Panc1 (cell line): ENCODE data around the gene CTXND1. TPM values are rescaled to one million over a fixed set of nuclear protein-coding genes. Genes with fewer than 3 reads are reported as not detected.

ENCODE experiments used
- ATAC-seq: fragments of 200-7000 bp; cut with Tn5 transposase; 2 replicates; pipeline ENCODE4 v1.9.1; 2020; ENCODE audit warnings: mild to moderate bottlenecking, moderate library complexity
- BruUV-seq: library from RNA; stranded (reverse); fragments of 400-500 nt; replicated peaks from 2 replicates; lab custom pipeline; 2021; lab: Mats Ljungman, UMichigan
- CTCF ChIA-PET: fragments of 300-600 bp; sonication (Branson Sonifier 250); formaldehyde crosslinking; loops from one replicate; lab custom pipeline; 2022; ENCODE audit warnings: antibody characterized with exemption; lab: Charles Lee
- POLR2A ChIA-PET: fragments of 300-600 bp; sonication (Branson Sonifier 250); formaldehyde crosslinking; loops from one replicate; lab custom pipeline; 2022; ENCODE audit warnings: antibody characterized with exemption; lab: Charles Lee
- DNase-seq: peaks from one replicate; pipeline ENCODE4 v3.0.0-alpha.2; 2010; ENCODE audit warnings: low read depth, low spot score
- H3K27ac ChIP-seq: 2 replicates; pipeline ENCODE4 v1.5.1; 2011; ENCODE audit warnings: mild to moderate bottlenecking, low read length, inconsistent platforms
- H3K27me3 ChIP-seq: fragments of 200-500 bp; sonication (Bioruptor generic); 2 replicates; pipeline ENCODE4 v1.6.0; 2014; ENCODE audit warnings: low read length, inconsistent platforms; ENCODE audit not compliant: control insufficient read depth, insufficient read depth
- H3K36me3 ChIP-seq: fragments of 200-500 bp; sonication (Bioruptor generic); 2 replicates; pipeline ENCODE4 v1.5.1; 2014; ENCODE audit warnings: inconsistent platforms, mild to moderate bottlenecking, low read length, moderate library complexity; ENCODE audit not compliant: control insufficient read depth, insufficient read depth
- H3K4me1 ChIP-seq: 2 replicates; pipeline ENCODE4 v1.5.1; 2011; ENCODE audit warnings: inconsistent platforms, mild to moderate bottlenecking, low read length, moderate library complexity; ENCODE audit not compliant: control insufficient read depth, insufficient read depth
- H3K4me3 ChIP-seq, 2 experiments: 2 replicates each; pipeline ENCODE4 v1.5.1; 2011 to 2012; ENCODE audit warnings: low read depth in 2 of 2, low read length in 2 of 2, mild to moderate bottlenecking in 2 of 2, inconsistent platforms in 1 of 2, moderate library complexity in 1 of 2
- H3K9me3 ChIP-seq: fragments of 200-500 bp; sonication (Bioruptor generic); 2 replicates; pipeline ENCODE4 v1.5.1; 2014; ENCODE audit warnings: low read depth, mild to moderate bottlenecking, inconsistent platforms, low read length, moderate library complexity; ENCODE audit not compliant: control insufficient read depth, insufficient read depth
- POLR2AphosphoS5 ChIP-seq: IDR thresholded peaks from 2 replicates; pipeline ENCODE4 v1.6.1; 2012; ENCODE audit warnings: mild to moderate bottlenecking, low read depth, low read length, moderate library complexity
- SIN3A ChIP-seq: IDR thresholded peaks from 2 replicates; pipeline ENCODE4 v1.6.1; 2012; ENCODE audit warnings: low read depth, mild to moderate bottlenecking, low read length, moderate library complexity, borderline replicate concordance; ENCODE audit not compliant: insufficient read depth
- TCF7L2 ChIP-seq: IDR thresholded peaks from 2 replicates; pipeline ENCODE4 v1.6.1; 2011; ENCODE audit warnings: mild to moderate bottlenecking, low read depth, low read length, inconsistent platforms
- in situ Hi-C: cut with HindIII; loops from 2 replicates; pipeline ENCODE4 v1.10.0; 2016; ENCODE audit warnings: low sequenced_read_pairs, low pct_unique_long_range_greater_than_20kb
- intact Hi-C: fragments of 100-400 bp; cut with micrococcal nuclease; formaldehyde crosslinking; loops from one replicate; pipeline ENCODE4 v1.10.0; 2022; ENCODE audit not compliant: unreplicated experiment
- total RNA-seq: library from RNA; stranded (reverse); gene quantifications from one replicate; pipeline ENCODE4 v1.2.1, GENCODE V29; 2021; ENCODE audit not compliant: unreplicated experiment
- TF ChIP-seq, protein P1 (sequence below), 2 experiments: IDR thresholded peaks; 2 replicates each; pipeline ENCODE4 v1.6.1; 2011 to 2012; ENCODE audit warnings: low read depth in 2 of 2, control low read depth in 1 of 2, low read length in 1 of 2, mild to moderate bottlenecking in 1 of 2, moderate library complexity in 1 of 2; ENCODE audit not compliant: insufficient read depth in 1 of 2
- TF ChIP-seq, protein P2 (sequence below): fragments of 450-650 bp; IDR thresholded peaks from 2 replicates; pipeline ENCODE4 v1.5.1; 2017; ENCODE audit warnings: mild to moderate bottlenecking

Gene CTXND1
- total RNA-seq, 1 experiment from 2014 or later, result not detected

DNA sequence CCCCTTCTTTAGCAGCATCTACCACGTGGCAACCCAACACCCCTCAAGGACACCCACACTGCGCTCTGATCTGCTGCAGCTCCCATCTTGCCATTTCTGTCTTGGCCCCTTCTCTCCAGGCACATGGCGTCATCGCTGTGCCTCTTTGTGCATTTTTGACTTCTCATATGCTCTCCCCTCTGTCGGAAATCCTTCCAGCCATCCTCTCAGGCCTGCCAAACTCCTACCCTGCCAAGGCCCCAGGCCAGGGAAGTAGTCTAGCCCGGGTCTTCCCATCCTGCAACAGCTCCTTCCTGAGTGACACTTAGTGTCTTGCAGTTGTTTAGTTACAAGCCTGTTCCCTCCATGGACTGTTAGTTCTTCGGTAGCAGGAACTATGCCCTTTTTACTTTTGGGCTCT, 34.0 kb upstream of the CTXND1 start:
- CTCF ChIA-PET, result no interaction called here
- TF ChIP-seq, protein P1, sequence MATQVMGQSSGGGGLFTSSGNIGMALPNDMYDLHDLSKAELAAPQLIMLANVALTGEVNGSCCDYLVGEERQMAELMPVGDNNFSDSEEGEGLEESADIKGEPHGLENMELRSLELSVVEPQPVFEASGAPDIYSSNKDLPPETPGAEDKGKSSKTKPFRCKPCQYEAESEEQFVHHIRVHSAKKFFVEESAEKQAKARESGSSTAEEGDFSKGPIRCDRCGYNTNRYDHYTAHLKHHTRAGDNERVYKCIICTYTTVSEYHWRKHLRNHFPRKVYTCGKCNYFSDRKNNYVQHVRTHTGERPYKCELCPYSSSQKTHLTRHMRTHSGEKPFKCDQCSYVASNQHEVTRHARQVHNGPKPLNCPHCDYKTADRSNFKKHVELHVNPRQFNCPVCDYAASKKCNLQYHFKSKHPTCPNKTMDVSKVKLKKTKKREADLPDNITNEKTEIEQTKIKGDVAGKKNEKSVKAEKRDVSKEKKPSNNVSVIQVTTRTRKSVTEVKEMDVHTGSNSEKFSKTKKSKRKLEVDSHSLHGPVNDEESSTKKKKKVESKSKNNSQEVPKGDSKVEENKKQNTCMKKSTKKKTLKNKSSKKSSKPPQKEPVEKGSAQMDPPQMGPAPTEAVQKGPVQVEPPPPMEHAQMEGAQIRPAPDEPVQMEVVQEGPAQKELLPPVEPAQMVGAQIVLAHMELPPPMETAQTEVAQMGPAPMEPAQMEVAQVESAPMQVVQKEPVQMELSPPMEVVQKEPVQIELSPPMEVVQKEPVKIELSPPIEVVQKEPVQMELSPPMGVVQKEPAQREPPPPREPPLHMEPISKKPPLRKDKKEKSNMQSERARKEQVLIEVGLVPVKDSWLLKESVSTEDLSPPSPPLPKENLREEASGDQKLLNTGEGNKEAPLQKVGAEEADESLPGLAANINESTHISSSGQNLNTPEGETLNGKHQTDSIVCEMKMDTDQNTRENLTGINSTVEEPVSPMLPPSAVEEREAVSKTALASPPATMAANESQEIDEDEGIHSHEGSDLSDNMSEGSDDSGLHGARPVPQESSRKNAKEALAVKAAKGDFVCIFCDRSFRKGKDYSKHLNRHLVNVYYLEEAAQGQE (IDR thresholded peaks at IDR 0.05; ENCODE audit: insufficient read depth in 1 of 2, low read depth in 2 of 2, low read length in 1 of 2), result no peak
- TF ChIP-seq TCF7L2, result no peak
- no peak for TF ChIP-seq SIN3A
- TF ChIP-seq, protein P2, sequence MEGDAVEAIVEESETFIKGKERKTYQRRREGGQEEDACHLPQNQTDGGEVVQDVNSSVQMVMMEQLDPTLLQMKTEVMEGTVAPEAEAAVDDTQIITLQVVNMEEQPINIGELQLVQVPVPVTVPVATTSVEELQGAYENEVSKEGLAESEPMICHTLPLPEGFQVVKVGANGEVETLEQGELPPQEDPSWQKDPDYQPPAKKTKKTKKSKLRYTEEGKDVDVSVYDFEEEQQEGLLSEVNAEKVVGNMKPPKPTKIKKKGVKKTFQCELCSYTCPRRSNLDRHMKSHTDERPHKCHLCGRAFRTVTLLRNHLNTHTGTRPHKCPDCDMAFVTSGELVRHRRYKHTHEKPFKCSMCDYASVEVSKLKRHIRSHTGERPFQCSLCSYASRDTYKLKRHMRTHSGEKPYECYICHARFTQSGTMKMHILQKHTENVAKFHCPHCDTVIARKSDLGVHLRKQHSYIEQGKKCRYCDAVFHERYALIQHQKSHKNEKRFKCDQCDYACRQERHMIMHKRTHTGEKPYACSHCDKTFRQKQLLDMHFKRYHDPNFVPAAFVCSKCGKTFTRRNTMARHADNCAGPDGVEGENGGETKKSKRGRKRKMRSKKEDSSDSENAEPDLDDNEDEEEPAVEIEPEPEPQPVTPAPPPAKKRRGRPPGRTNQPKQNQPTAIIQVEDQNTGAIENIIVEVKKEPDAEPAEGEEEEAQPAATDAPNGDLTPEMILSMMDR, result no peak
- no peak for TF ChIP-seq POLR2AphosphoS5
- no TSS peak for BruUV-seq
- Histone ChIP-seq H3K27me3 (peaks cover 2% of the 10 kb centered on the region; the same call in 1 of the 2 replicates), H3K9me3 (no peaks in the 10 kb centered on the region), H3K27ac (no peak overlapping the region), H3K4me3 (no peak overlapping the region), H3K36me3 (no peaks in the 10 kb centered on the region), H3K4me1 (no peaks in the 10 kb centered on the region)
- POLR2A ChIA-PET, result no interaction called here
- intact Hi-C loops, result no loop called here
- DNase-seq (no peak), ATAC-seq (no peak)
- in situ Hi-C loops, result no loop called here

DNA sequence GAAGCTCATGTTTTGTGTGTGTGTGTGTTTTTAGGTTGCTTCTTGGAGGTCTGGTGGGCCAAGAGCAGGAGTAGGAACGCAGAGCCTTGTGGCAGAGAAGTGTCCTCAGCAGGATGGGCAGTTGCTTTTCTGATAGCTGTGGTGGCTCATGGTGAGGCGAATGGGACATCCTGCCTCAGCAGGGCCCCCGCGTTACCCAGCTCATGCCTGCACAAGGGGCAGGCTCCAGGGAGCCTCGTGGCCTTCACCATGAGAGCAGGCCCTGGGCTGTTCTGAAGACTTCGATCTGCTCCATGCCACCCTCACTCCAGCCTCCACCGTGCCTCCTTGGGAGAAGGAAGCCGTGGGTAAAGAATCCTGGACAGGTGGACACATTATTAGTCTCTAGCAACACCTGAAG, 33.4 kb upstream of the CTXND1 start:
- TF ChIP-seq, protein P1 (IDR thresholded peaks at IDR 0.05; ENCODE audit: insufficient read depth in 1 of 2, low read depth in 2 of 2, low read length in 1 of 2), result no peak
- TF ChIP-seq POLR2AphosphoS5 (no peak), SIN3A (no peak), TCF7L2 (no peak)
- TF ChIP-seq, protein P2, result no peak
- Histone ChIP-seq H3K4me3 (no peak overlapping the region), H3K27ac (no peak overlapping the region), H3K27me3 (peaks cover 2% of the 10 kb centered on the region; the same call in 1 of the 2 replicates), H3K4me1 (no peaks in the 10 kb centered on the region), H3K9me3 (no peaks in the 10 kb centered on the region), H3K36me3 (no peaks in the 10 kb centered on the region)
- DNase-seq (no peak), ATAC-seq (no peak)
- ChIA-PET CTCF (no interaction called here), POLR2A (no interaction called here)
- in situ Hi-C loops (no loop called here), intact Hi-C loops (no loop called here)
- BruUV-seq, result no TSS peak
